Umbilical cord (tissue), 2 donors: ENCODE results near the gene PDK2. TPM values are rescaled to one million over a fixed set of nuclear protein-coding genes. Genes with fewer than 3 reads are reported as not detected.

Experiments used
- DNase-seq: peaks from one replicate; pipeline ENCODE4 v3.0.0-alpha.2; 2015; ENCODE audit warnings: low spot score
- total RNA-seq: library from RNA; depleted of rRNA; stranded (reverse); fragments of >200 nt; gene quantifications from one replicate; pipeline ENCODE4 v1.2.3, GENCODE V29; 2014; ENCODE audit warnings: low replicate concordance; ENCODE audit not compliant: insufficient read depth

The PDK2 gene
- total RNA-seq, 1 donor from 2014 or later: 37.6 TPM

GRCh38 chr17:50117202-50118051, 22.3 kb downstream of the PDK2 start:
- DNase-seq: peak; percentile 49

GRCh38 chr17:50118076-50118827, 23.1 kb downstream of the PDK2 start:
- DNase-seq: no peak

GRCh38 chr17:50118828-50119218, 23.7 kb downstream of the PDK2 start:
- DNase-seq: no peak

GRCh38 chr17:50120475-50121253, 25.5 kb downstream of the PDK2 start:
- DNase-seq: no peak

GRCh38 chr17:50122945-50123344, 27.8 kb downstream of the PDK2 start:
- DNase-seq: no peak

- no peak for DNase-seq
Observed at GRCh38 chr17:50123649-50124349, 28.6 kb downstream of the PDK2 start.

GRCh38 chr17:50125420-50125997, 30.4 kb downstream of the PDK2 start:
- no peak for DNase-seq

GRCh38 chr17:50127697-50128361, 32.7 kb downstream of the PDK2 start:
- DNase-seq: no peak

GRCh38 chr17:50128441-50129352, 33.5 kb downstream of the PDK2 start:
- DNase-seq: peak; percentile 47

GRCh38 chr17:50129353-50129727, 34.2 kb downstream of the PDK2 start:
- no peak for DNase-seq

- peak; percentile 66 for DNase-seq
Observed at GRCh38 chr17:50129728-50130558, 34.8 kb downstream of the PDK2 start, which contains the start of gene SAMD14. SAMD14 (minus strand) TSS chr17:50130160; CDS start chr17:50124959, 5,201 bp downstream.

- no peak for DNase-seq
Observed at GRCh38 chr17:50130559-50131305, 35.6 kb downstream of the PDK2 start.

GRCh38 chr17:50132104-50132794, 37.1 kb downstream of the PDK2 start:
- DNase-seq: no peak

- no peak for DNase-seq
Observed at GRCh38 chr17:50133028-50133768, 38.0 kb downstream of the PDK2 start.

GRCh38 chr17:50133769-50134099, 38.6 kb downstream of the PDK2 start:
- no peak for DNase-seq
